SU-DHL-6 (cell line): Measurements from ENCODE around the gene HAUS7.

Source experiments
- H2AFZ ChIP-seq: fragments of 200-600 bp; sonication (generic); 2 replicates; pipeline ENCODE4 v1.6.1; 2014; ENCODE audit warnings: low read depth, mild to moderate bottlenecking, moderate library complexity, mixed read lengths, antibody characterized with exemption, low read length; ENCODE audit not compliant: severe bottlenecking
- H3F3A ChIP-seq: fragments of 200-600 bp; shearing (Covaris generic); 2 replicates; pipeline ENCODE4 v1.6.0; 2016; ENCODE audit warnings: antibody characterized with exemption, mild to moderate bottlenecking; ENCODE audit not compliant: insufficient read depth
- H3K27ac ChIP-seq: fragments of 200-600 bp; sonication (generic); 2 replicates; pipeline ENCODE4 v1.5.1; 2016; ENCODE audit warnings: low read depth, mild to moderate bottlenecking, low read length, moderate library complexity, mixed read lengths
- H3K27me3 ChIP-seq: fragments of 200-600 bp; sonication (generic), shearing (Covaris generic); 2 replicates; pipeline ENCODE4 v1.6.0; 2014; ENCODE audit warnings: mild to moderate bottlenecking, low read length
- H3K36me3 ChIP-seq: fragments of 200-600 bp; sonication (generic); 2 replicates; pipeline ENCODE4 v1.6.1; 2014; ENCODE audit warnings: mild to moderate bottlenecking, low read length, mixed read lengths
- H3K4me2 ChIP-seq: fragments of 300-600, 200-600 bp; shearing (Covaris generic), sonication (generic); 2 replicates; pipeline ENCODE4 v1.6.0; 2014; ENCODE audit warnings: low read length, low read depth, mild to moderate bottlenecking; ENCODE audit not compliant: poor library complexity, severe bottlenecking
- H3K4me3 ChIP-seq: fragments of 200-600 bp; sonication (generic); 2 replicates; pipeline ENCODE4 v1.5.1; 2014; ENCODE audit warnings: antibody characterized with exemption, low read length, mild to moderate bottlenecking, mixed read lengths; ENCODE audit not compliant: insufficient read depth, poor library complexity, severe bottlenecking
- H3K79me2 ChIP-seq: fragments of 200-600 bp; sonication (generic); 2 replicates; pipeline ENCODE4 v1.6.1; 2014; ENCODE audit warnings: mild to moderate bottlenecking, low read length, moderate library complexity; ENCODE audit not compliant: insufficient read depth
- H3K9ac ChIP-seq: fragments of 200-600 bp; sonication (generic); 2 replicates; pipeline ENCODE4 v1.7.0; 2014; ENCODE audit warnings: mild to moderate bottlenecking, low read length
- H3K9me2 ChIP-seq: fragments of 200-600 bp; sonication (generic); replicated peaks from 2 replicates; pipeline ENCODE4 v1.6.1; 2014; ENCODE audit warnings: low read length; ENCODE audit not compliant: insufficient read depth
- H3K9me3 ChIP-seq: fragments of 200-600 bp; sonication (generic); 2 replicates; pipeline ENCODE4 v1.6.1; 2014; ENCODE audit warnings: low read length, mixed read lengths; ENCODE audit not compliant: insufficient read depth
- H4K20me1 ChIP-seq: fragments of 200-600 bp; sonication (generic); 2 replicates; pipeline ENCODE4 v1.6.1; 2014; ENCODE audit warnings: low read depth, mild to moderate bottlenecking, antibody characterized with exemption, low read length, moderate library complexity, mixed read lengths
- CTCF ChIP-seq: fragments of 200-600 bp; sonication (generic); IDR thresholded peaks from one replicate; pipeline ENCODE4 v1.5.1; 2017; ENCODE audit warnings: antibody characterized with exemption, mild to moderate bottlenecking, low read length, moderate library complexity; ENCODE audit not compliant: insufficient read depth, poor library complexity, severe bottlenecking
- EZH2phosphoT487 ChIP-seq: fragments of 200-600 bp; sonication (generic), shearing (Covaris generic); conservative IDR thresholded peaks from 2 replicates; pipeline ENCODE4 v1.6.1; 2018; ENCODE audit warnings: mild to moderate bottlenecking, antibody characterized with exemption, low read length, moderate library complexity, mixed read lengths

The HAUS7 gene

GRCh38 chrX:153441296-153441695 is 29.1 kb downstream of the HAUS7 start:
- Histone ChIP-seq H3K9ac (no peak overlapping the region), H3K4me3 (no peak overlapping the region), H2AFZ (no peak overlapping the region), H3K36me3 (no peaks in the 10 kb centered on the region), H4K20me1 (no peaks in the 10 kb centered on the region), H3K27ac (no peak overlapping the region), H3K9me2 (no peaks in the 10 kb centered on the region), H3F3A (no peaks in the 10 kb centered on the region), H3K4me2 (no peak overlapping the region), H3K27me3 (no peaks in the 10 kb centered on the region), H3K79me2 (no peaks in the 10 kb centered on the region), H3K9me3 (no peaks in the 10 kb centered on the region)
- no peak for TF ChIP-seq CTCF
- no peak for TF ChIP-seq EZH2phosphoT487

GRCh38 chrX:153440556-153441135 is 29.7 kb downstream of the HAUS7 start:
- TF ChIP-seq EZH2phosphoT487 (no peak), CTCF (no peak)
- H3K79me2 ChIP-seq, result no peaks in the 10 kb centered on the region
- H4K20me1 ChIP-seq, result no peaks in the 10 kb centered on the region
- H3K9ac ChIP-seq, result no peak overlapping the region
- H2AFZ ChIP-seq, result no peak overlapping the region
- H3F3A ChIP-seq, result no peaks in the 10 kb centered on the region
- no peak overlapping the region for H3K4me3 ChIP-seq
- no peaks in the 10 kb centered on the region for H3K9me3 ChIP-seq
- H3K27ac ChIP-seq, result no peak overlapping the region
- no peaks in the 10 kb centered on the region for H3K36me3 ChIP-seq
- no peaks in the 10 kb centered on the region for H3K27me3 ChIP-seq
- H3K9me2 ChIP-seq, result no peaks in the 10 kb centered on the region
- H3K4me2 ChIP-seq, result no peak overlapping the region

GRCh38 chrX:153439977-153440376 is 30.4 kb downstream of the HAUS7 start:
- Histone ChIP-seq H3K4me3 (no peak overlapping the region), H2AFZ (no peak overlapping the region), H3K4me2 (no peak overlapping the region), H3K9me3 (no peaks in the 10 kb centered on the region), H3K36me3 (no peaks in the 10 kb centered on the region), H3K27ac (no peak overlapping the region), H3F3A (no peaks in the 10 kb centered on the region), H4K20me1 (no peaks in the 10 kb centered on the region), H3K9me2 (no peaks in the 10 kb centered on the region), H3K27me3 (no peaks in the 10 kb centered on the region), H3K79me2 (no peaks in the 10 kb centered on the region), H3K9ac (no peak overlapping the region)
- TF ChIP-seq CTCF, result no peak
- no peak for TF ChIP-seq EZH2phosphoT487

- no peaks in the 10 kb centered on the region for H3K27me3 ChIP-seq
- H2AFZ ChIP-seq, result no peak overlapping the region
- H3F3A ChIP-seq, result no peaks in the 10 kb centered on the region
- H3K4me2 ChIP-seq, result no peak overlapping the region
- no peaks in the 10 kb centered on the region for H4K20me1 ChIP-seq
- TF ChIP-seq EZH2phosphoT487 (no peak), CTCF (no peak)
- no peaks in the 10 kb centered on the region for H3K9me3 ChIP-seq
- no peak overlapping the region for H3K9ac ChIP-seq
- no peak overlapping the region for H3K27ac ChIP-seq
- no peaks in the 10 kb centered on the region for H3K79me2 ChIP-seq
- H3K4me3 ChIP-seq, result no peak overlapping the region
- no peaks in the 10 kb centered on the region for H3K9me2 ChIP-seq
- H3K36me3 ChIP-seq, result no peaks in the 10 kb centered on the region
These were observed 31.8 kb downstream of the HAUS7 start for GRCh38 chrX:153438532-153438931.
